Natural killer cell (primary cell): ENCODE measurements around the gene IKZF3. TPM values are rescaled to one million over a fixed set of nuclear protein-coding genes. Genes with fewer than 3 reads are reported as not detected.
A peak's percentile ranks its signal among the peaks of the same experiment; 100 is the strongest.

ENCODE experiments used
- ATAC-seq, 3 donors: fragments of 150-1000 bp in 2 of 3; fragments of 200-7000 bp in 1 of 3; cut with Tn5 transposase; 1 replicate in 1 of 3; 2 replicates in 2 of 3; pipeline ENCODE4 v1.10.0; 2021; ENCODE audit warnings: mild to moderate bottlenecking in 2 of 3, moderate library complexity in 2 of 3
- DNase-seq, 2 donors: peaks; one replicate each; pipeline versions ENCODE4 v3.0.0 to v3.0.0-alpha.2; 2013 to 2021; ENCODE audit warnings: mixed read lengths in 1 of 2
- H3K27ac ChIP-seq: one replicate; pipeline ENCODE4 v1.5.1; 2013; ENCODE audit warnings: mild to moderate bottlenecking, low read length
- H3K27me3 ChIP-seq: one replicate; pipeline ENCODE4 v1.6.1; 2013; ENCODE audit warnings: low read length; ENCODE audit not compliant: control insufficient read depth, insufficient read depth
- H3K36me3 ChIP-seq: one replicate; pipeline ENCODE4 v1.6.1; 2013; ENCODE audit warnings: low read length; ENCODE audit not compliant: control insufficient read depth, insufficient read depth
- H3K4me1 ChIP-seq: one replicate; pipeline ENCODE4 v1.6.1; 2013; ENCODE audit warnings: low read length; ENCODE audit not compliant: control insufficient read depth, insufficient read depth
- H3K4me3 ChIP-seq: one replicate; pipeline ENCODE4 v1.5.1; 2013; ENCODE audit warnings: low read length
- H3K9me3 ChIP-seq: one replicate; pipeline ENCODE4 v1.6.1; 2013; ENCODE audit warnings: low read length; ENCODE audit not compliant: control insufficient read depth, insufficient read depth
- H3K27ac Mint-ChIP-seq, 2 donors: one replicate each; pipeline ENCODE4 v1.8.0; 2022; ENCODE audit warnings: mild to moderate bottlenecking in 2 of 2, mixed read lengths in 2 of 2, moderate library complexity in 1 of 2
- H3K27me3 Mint-ChIP-seq, 2 donors: one replicate each; pipeline ENCODE4 v1.8.0; 2022; ENCODE audit warnings: low read depth in 2 of 2, mixed read lengths in 2 of 2
- H3K36me3 Mint-ChIP-seq: one replicate; pipeline ENCODE4 v1.8.0; 2022; ENCODE audit warnings: mixed read lengths
- H3K4me1 Mint-ChIP-seq, 2 donors: one replicate each; pipeline ENCODE4 v1.8.0; 2022; ENCODE audit warnings: mixed read lengths in 2 of 2
- H3K4me3 Mint-ChIP-seq: one replicate; pipeline ENCODE4 v1.8.0; 2022; ENCODE audit warnings: mild to moderate bottlenecking, moderate library complexity, mixed read lengths
- H3K9me3 Mint-ChIP-seq, 2 donors: one replicate each; pipeline ENCODE4 v1.8.0; 2022; ENCODE audit warnings: mixed read lengths in 2 of 2
- WGBS: methylation state at CpG from one replicate; pipeline ENCODE4 v1.1.7; 2013; ENCODE audit warnings: missing lambda C conversion rate; ENCODE audit not compliant: insufficient coverage; 5-methylcytosine and 5-hydroxymethylcytosine counted together
- intact Hi-C: fragments of 100-400 bp; cut with micrococcal nuclease; formaldehyde crosslinking; loops from one replicate; pipeline ENCODE4 v1.14.2; 2022
- total RNA-seq, 4 donors: library from RNA; stranded (reverse); fragments of 120-200 nt in 1 of 4; gene quantifications; one replicate each; pipeline versions ENCODE4 v1.2.3 to v1.2.4, GENCODE V29; 2013 to 2022
- TF ChIP-seq, protein P1 (sequence below): fragments of 200-600 bp; IDR thresholded peaks from one replicate; pipeline ENCODE4 v1.8.0; 2022; ENCODE audit warnings: antibody characterized with exemption

IKZF3 gene
- total RNA-seq, 3 donors from 2014 or later (not counting 1 experiment from before 2014, with no cell fraction given): 134 to 162 (median 139) TPM

DNA sequence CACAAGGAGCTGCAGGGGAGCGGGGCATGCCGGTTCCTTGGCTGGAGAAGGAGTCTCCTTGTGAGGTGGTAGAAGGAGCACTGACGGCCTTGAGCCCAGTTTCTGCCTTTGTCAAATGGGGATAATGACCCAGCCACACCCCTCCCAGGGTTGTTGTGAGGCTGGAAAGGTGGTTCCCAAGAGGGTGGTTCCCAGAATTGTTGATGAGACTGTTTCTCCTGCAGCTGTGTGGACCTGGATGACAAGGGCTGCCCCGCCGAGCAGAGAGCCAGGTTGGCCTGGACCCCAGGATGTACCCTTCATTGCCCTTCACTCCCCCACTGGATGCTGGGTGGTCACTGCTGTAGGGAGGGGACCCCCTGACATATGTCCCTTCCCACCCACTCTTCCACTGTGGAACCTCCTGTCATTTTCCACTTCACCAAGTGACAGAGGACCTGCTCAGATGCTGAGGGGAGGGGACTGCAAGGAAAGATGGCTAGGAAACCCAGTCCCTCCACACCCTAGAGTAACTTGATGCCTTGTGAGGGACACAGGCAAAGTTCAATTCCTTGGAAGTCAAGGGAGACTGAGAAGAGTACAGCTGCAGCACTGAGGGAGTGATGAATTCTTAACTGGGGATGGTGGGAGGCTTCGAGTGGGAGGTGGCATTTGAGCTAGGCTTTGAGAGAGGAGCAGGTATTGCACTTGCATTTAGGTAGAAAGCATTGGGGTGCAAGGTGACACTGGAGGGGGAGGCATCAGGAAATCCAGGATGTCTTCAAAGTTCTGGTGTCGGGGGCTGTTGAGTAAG lies 144.4 kb downstream of the IKZF3 start:
- Mint-ChIP-seq H3K36me3 (no peaks in the 10 kb centered on the region), H3K4me1 (peaks cover 0 to 5% of the 10 kb centered on the region in 2 donors), H3K27me3 (no peaks in the 10 kb centered on the region), H3K4me3 (no peak overlapping the region), H3K9me3 (no peaks in the 10 kb centered on the region), H3K27ac (no peak overlapping the region)
- intact Hi-C loops: no loop called here
- Histone ChIP-seq H3K27me3 (no peaks in the 10 kb centered on the region), H3K4me3 (no peak overlapping the region), H3K36me3 (peaks cover 16% of the 10 kb centered on the region), H3K9me3 (no peaks in the 10 kb centered on the region), H3K27ac (no peak overlapping the region), H3K4me1 (no peaks in the 10 kb centered on the region)
- 85% methylated on average over 3 of the region's 7 CpGs for WGBS
- ATAC-seq (no peak), DNase-seq (no peak)
- TF ChIP-seq, protein P1, sequence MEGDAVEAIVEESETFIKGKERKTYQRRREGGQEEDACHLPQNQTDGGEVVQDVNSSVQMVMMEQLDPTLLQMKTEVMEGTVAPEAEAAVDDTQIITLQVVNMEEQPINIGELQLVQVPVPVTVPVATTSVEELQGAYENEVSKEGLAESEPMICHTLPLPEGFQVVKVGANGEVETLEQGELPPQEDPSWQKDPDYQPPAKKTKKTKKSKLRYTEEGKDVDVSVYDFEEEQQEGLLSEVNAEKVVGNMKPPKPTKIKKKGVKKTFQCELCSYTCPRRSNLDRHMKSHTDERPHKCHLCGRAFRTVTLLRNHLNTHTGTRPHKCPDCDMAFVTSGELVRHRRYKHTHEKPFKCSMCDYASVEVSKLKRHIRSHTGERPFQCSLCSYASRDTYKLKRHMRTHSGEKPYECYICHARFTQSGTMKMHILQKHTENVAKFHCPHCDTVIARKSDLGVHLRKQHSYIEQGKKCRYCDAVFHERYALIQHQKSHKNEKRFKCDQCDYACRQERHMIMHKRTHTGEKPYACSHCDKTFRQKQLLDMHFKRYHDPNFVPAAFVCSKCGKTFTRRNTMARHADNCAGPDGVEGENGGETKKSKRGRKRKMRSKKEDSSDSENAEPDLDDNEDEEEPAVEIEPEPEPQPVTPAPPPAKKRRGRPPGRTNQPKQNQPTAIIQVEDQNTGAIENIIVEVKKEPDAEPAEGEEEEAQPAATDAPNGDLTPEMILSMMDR: no peak

- H3K9me3 ChIP-seq: no peaks in the 10 kb centered on the region
- H3K4me3 Mint-ChIP-seq: no peak overlapping the region
- no peak for ATAC-seq
Measured at GRCh38 chr17:39717660-39718059, 146.5 kb downstream of the IKZF3 start.

GRCh38 chr17:39716879-39717536 lies 147.1 kb downstream of the IKZF3 start:
- Mint-ChIP-seq H3K27me3 (no peaks in the 10 kb centered on the region), H3K36me3 (no peaks in the 10 kb centered on the region), H3K27ac (peak overlapping the region in 1 of 2 donors; percentile 29), H3K4me1 (peaks cover 9 to 13% of the 10 kb centered on the region in 2 donors), H3K9me3 (no peaks in the 10 kb centered on the region), H3K4me3 (no peak overlapping the region)
- Histone ChIP-seq H3K9me3 (no peaks in the 10 kb centered on the region), H3K27me3 (no peaks in the 10 kb centered on the region), H3K4me3 (no peak overlapping the region), H3K4me1 (no peaks in the 10 kb centered on the region), H3K36me3 (peaks cover 13% of the 10 kb centered on the region), H3K27ac (no peak overlapping the region)
- intact Hi-C loops: no loop called here
- ATAC-seq: no peak
- WGBS: 93% methylated on average over 11 of the region's 11 CpGs
- DNase-seq: no peak
- TF ChIP-seq, protein P1: no peak

More at GRCh38 chr17:39717660-39718059, 146.5 kb downstream of the IKZF3 start:
- H3K36me3 Mint-ChIP-seq: no peaks in the 10 kb centered on the region
- TF ChIP-seq, protein P1: no peak
- Histone ChIP-seq H3K4me3 (no peak overlapping the region), H3K27me3 (no peaks in the 10 kb centered on the region), H3K27ac (no peak overlapping the region), H3K36me3 (peaks cover 13% of the 10 kb centered on the region), H3K4me1 (no peaks in the 10 kb centered on the region)
- WGBS: 98% methylated on average over 6 of the region's 6 CpGs
- intact Hi-C loops: no loop called here
- peak overlapping the region in 1 of 2 donors; percentile 36 for H3K27ac Mint-ChIP-seq
- DNase-seq: no peak
- peaks cover 2 to 7% of the 10 kb centered on the region in 2 donors for H3K4me1 Mint-ChIP-seq
- H3K9me3 Mint-ChIP-seq: no peaks in the 10 kb centered on the region
- no peaks in the 10 kb centered on the region for H3K27me3 Mint-ChIP-seq
